SK-N-SH (cell line): ENCODE measurements around the gene TMEM190.

Experiments used
- CTCF ChIP-seq: fragments of 200-600 bp; sonication (generic); IDR thresholded peaks from 2 replicates; pipeline ENCODE4 v1.6.1; 2017; ENCODE audit warnings: antibody characterized with exemption, mild to moderate bottlenecking, moderate library complexity
- EP300 ChIP-seq, 2 experiments: IDR thresholded peaks; 2 replicates each; pipeline versions ENCODE4 v1.4.0 to v1.6.1; 2012; ENCODE audit warnings: borderline replicate concordance in 1 of 2, low read depth in 1 of 2, low read length in 1 of 2
- EZH2phosphoT487 ChIP-seq: fragments of 200-600 bp; sonication (generic); IDR thresholded peaks from 2 replicates; pipeline ENCODE4 v1.6.1; 2017; ENCODE audit warnings: low read depth, mixed run types, mild to moderate bottlenecking, antibody characterized with exemption, moderate library complexity, borderline replicate concordance
- JUND ChIP-seq: IDR thresholded peaks from 2 replicates; pipeline ENCODE4 v1.4.0; 2012
- NRF1 ChIP-seq: IDR thresholded peaks from 2 replicates; pipeline ENCODE4 v1.6.1; 2012; ENCODE audit warnings: low read depth, mild to moderate bottlenecking, low read length
- REST ChIP-seq: IDR thresholded peaks from 2 replicates; pipeline ENCODE4 v1.6.1; 2012; ENCODE audit warnings: mild to moderate bottlenecking, low read depth, low read length, moderate library complexity
- TCF12 ChIP-seq: IDR thresholded peaks from 2 replicates; pipeline ENCODE4 v1.4.0; 2012

GRCh38 chr19:55339105-55339888, 37.3 kb upstream of the TMEM190 start, which contains the start of gene KMT5C:
- TF ChIP-seq NRF1 (peak; percentile 61; the same call in 1 of the 2 replicates), CTCF (peak; percentile 33; the same call in 1 of the 2 replicates), JUND (no peak), EZH2phosphoT487 (no peak), EP300 (IDR thresholded peaks at IDR 0.05; ENCODE audit: borderline replicate concordance in 1 of 2, low read depth in 1 of 2, low read length in 1 of 2) (peak in 1 of 2 experiments; percentile 37; a peak in 1 of 4 replicates), REST (no peak), TCF12 (no peak)
